HS-27A (cell line): ENCODE measurements around the gene ZNF710.

Experiments
- DNase-seq: peaks from one replicate; pipeline ENCODE4 v3.0.0-alpha.2; 2012; ENCODE audit warnings: low read depth, missing footprints

ZNF710 gene

GRCh38 chr15:90082140-90082715 is 81.1 kb downstream of the ZNF710 start:
- DNase-seq = no peak

DNA sequence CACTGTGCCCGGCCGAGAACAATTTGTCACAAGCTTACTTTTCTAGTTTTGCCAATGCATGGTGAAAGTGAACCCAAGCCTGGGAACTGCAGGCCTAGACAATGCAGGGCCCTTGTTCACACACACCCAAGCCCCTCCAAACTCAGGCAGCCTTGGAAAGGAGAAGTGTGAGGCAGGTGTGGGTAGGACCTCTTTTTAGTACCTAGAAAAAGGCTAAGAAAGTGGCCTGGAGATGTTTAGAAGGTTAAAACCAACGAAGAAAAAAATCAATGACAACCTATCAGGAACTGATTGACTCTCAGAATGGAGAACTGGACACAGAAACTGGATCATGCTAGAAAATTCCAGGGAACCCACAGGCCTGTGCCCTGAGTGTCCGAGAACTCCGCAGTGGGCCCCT is 82.3 kb downstream of the ZNF710 start:
- DNase-seq = no peak

- no peak for DNase-seq
Observed at GRCh38 chr15:90083954-90084607, 83.0 kb downstream of the ZNF710 start.

- no peak for DNase-seq
Observed at GRCh38 chr15:90084876-90085423, 83.8 kb downstream of the ZNF710 start.

DNA sequence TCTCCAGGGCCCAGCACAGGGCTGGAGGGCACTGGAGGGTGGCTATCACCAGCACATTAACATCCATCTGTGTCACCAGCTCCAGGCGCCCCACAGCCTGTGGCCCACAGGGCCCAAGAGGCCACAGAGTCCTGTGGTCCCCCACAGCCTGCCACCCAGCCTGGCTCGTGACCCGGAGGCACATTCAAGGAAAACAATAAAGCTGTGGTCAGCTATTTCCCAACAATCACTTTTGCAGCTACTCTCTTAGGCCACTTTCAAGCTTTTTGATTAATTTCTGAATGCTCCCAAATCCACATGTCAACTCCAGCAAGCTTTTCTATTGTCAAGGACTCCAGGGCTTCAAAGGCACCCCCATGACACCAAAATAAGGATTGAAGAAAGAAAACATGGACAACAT is 84.4 kb downstream of the ZNF710 start:
- DNase-seq = no peak

GRCh38 chr15:90086868-90087268 is 85.7 kb downstream of the ZNF710 start:
- no peak for DNase-seq

DNA sequence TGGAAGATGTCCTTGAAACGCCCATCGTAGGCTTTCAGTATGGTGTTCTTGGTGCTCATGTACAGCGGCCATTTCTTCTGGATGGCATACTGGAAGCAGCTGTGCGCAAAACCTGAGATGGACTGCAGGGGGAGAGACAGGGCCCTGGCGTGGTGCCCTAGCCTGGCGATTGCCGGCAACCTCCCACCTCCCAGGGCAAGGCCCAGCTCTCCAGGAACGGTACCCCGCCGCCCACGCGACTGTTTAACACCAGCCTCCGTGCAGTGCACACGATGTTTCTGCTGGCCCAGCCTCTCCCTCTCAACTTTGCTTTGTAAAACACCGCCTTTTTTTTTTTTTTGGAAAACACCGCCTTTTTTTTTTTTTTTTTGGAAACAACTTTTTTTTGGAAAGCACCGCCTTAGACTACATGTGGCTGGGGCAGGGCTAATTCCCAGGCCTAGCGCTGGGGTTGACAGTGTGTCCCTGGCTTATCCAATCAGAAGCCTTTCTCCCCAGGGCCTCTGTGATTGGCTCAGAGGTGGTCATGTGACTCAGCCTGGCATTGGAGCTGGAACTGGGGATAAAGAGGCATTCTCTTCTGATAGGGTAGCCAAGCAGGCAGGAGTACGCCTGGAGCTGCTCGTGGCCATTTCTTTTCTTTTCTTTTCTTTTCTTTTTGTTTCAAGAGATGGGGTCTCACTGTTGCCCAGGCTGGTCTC is 86.5 kb downstream of the ZNF710 start:
- no peak for DNase-seq

DNA sequence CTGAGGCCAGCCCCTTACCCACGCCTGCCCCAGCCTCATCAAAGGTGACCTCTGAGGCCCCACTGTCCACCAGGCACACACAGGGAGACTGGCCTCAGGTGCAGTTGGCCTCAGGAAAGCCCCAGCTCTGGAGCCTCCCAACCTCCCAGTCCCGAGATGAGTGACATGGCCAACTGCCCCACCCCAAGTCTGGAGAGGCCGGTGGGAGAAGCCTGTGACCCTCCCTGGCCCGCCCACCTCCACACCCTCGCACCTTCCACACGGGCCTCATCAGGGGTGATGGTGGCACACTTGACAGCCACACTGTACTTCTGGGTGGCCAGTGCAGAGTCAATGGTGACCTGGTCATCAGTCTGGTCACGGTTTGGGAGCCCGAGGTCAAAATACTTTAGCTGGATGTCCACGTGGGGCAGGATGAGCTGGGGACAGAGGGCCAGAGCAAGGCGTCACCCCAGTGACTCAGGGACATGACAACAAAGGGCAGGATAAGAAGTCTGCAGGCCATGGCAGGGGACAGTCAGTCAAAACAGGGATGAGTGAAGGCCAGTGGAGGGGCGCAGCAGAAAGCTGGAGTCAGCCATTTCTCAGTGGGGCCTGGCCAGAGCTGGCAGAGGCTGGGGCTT is 89.2 kb downstream of the ZNF710 start:
- DNase-seq = no peak

DNA sequence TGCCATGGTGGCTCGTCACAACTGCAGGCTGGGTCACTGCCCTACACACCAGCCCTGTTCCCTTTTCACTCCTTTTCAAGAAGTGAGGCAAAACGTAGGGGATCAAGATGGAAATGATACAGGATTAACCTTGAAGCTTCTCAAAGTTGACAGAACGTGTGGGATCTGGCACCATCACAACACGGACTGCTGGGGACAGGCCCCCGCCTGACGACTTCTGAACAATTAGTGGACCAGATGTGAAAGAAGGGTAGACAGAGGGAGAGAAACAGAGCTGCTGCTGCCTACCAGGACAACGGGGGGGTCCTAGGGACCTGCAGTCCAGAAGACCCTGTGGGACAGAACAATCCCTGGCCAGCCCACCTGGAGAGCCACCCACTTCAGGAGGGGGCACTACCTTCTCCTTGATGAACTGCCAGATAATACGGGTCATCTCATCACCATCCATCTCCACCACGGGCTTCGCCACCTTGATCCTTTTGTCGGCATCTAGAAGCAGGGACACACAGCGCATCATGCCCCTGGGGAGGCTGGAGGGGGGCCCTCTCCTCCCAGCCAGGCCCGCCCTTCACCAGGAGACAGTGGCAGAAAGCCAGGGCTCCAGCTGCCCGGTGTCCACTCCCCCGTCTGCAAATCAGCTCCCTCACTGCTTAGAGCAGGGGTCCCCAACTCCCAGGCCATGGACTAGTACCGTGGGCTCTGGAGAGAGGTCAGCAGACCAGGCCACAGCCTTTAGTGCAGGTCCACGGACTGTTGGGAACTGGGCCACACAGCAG is 90.2 kb downstream of the ZNF710 start:
- no peak for DNase-seq

- DNase-seq = no peak
Observed at GRCh38 chr15:90095521-90095959, 94.4 kb downstream of the ZNF710 start.

- no peak for DNase-seq
Observed at GRCh38 chr15:90097475-90097874, 96.4 kb downstream of the ZNF710 start.

DNA sequence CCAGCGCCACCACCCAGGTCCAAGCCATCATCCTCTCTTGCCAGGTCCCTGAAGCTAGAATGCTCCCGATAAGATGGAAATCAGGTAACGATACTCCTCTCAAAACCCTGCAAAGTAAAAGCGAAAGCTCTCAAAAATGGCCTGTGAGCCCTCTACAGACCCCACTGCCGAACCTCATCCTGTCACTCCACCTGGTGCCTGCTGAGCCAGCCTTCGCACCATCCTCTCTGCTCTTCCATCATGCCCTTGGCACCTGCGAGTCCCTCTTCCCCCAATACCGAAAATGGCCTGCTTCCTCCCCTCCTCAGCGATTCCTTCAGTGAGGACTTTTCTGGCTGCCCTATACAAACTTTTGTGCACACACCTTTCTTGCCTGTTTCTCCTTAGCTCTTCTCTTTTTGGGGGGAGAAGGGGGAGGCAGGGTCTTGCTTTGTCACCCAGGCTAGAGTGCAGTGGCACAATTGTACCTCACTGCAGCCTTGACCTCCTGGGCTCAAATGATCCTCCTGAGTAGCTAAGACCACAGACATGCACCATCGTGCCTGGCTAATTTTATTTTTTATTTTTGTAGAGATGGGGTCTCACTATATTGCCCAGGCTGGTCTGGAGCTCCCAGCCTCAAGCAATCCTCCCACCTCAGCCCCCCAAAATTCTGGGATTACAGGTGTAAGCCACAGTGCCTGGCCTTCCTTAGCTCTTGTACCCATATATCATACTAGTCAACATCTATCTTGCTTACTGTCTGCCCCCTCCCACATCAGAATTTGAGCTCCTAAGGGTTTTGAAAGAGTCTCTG is 98.1 kb downstream of the ZNF710 start:
- no peak for DNase-seq

- DNase-seq = no peak
Observed at GRCh38 chr15:90099868-90100831, 99.0 kb downstream of the ZNF710 start.

- no peak for DNase-seq
Observed at GRCh38 chr15:90101130-90101968, 100.2 kb downstream of the ZNF710 start.

- DNase-seq = peak; percentile 35
Observed at GRCh38 chr15:90101969-90102890, 101.1 kb downstream of the ZNF710 start, which contains the start of gene IDH2. Gene IDH2, minus strand, starts transcription at chr15:90102468. Its CDS starts 78 bp downstream, at chr15:90102390.

GRCh38 chr15:90103701-90104329 is 102.7 kb downstream of the ZNF710 start:
- DNase-seq = no peak

DNA sequence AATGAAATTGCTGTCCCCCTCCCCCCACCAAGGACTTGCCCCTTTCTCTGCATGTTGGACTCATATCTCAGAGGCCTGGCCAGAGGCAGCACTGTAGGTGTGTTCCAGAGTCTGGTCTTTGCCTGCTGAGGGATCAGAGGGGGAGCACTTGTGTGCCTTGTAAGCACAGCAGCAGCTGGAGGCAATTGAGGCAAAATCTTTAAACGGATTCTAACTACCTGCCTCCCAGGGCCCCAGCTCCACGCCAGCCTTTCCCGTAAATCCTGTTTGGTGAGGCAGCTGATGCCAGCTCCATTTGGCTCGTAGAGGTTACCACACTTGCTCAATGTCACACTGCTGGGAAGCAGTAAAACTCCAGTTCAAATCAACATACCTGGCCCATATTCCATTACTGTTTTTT is 103.4 kb downstream of the ZNF710 start:
- no peak for DNase-seq
